HG02623 (cell line): Measurements from ENCODE around the gene EFCAB9.

Source experiments
- ATAC-seq: cut with Tn5 transposase; IDR thresholded peaks from one replicate; pipeline ENCODE4 v1.9.1; 2021; ENCODE audit warnings: moderate library complexity; ENCODE audit not compliant: unreplicated experiment

The EFCAB9 gene

DNA sequence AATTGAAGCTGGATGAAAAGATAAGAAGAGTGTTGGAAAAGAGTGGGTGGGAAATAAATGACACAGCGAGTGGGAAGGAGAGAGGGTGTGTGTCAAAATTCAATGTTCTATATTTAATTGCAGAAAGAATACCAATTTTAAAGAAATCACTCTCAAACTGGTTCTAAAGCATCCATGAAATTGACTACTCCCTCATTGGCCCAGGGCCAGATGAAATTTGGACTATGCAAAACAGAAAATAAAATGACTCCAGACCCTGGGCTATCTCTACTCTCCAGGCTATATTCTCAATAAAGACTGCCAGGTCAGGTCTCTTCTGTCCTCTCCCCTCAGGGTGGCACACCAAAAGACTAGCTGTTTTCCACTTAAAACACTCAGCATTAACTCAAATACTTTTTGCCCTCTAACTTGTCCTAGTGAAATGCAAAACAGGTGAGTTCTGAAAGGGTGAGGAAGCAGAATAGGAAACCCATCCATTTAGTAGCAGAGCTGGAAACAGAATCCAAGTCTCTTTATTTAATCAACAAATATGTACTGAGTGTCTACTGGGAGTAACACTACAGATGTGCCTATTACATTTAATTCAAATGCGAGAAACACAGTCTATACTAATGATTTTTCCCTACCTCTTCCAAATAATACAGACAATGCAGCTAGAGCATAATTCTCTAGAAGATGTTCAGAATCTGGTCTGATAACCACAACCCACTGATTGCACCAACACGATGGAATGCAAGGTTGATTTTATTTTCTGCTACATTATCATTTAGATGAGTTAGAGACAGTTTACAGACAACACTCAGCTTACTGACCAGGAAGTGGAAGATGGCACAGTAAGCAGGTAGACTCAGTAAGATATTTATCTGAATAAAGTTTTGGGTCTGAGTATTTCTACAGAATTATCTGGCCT, 42.1 kb downstream of the EFCAB9 start:
- ATAC-seq = no peak

DNA sequence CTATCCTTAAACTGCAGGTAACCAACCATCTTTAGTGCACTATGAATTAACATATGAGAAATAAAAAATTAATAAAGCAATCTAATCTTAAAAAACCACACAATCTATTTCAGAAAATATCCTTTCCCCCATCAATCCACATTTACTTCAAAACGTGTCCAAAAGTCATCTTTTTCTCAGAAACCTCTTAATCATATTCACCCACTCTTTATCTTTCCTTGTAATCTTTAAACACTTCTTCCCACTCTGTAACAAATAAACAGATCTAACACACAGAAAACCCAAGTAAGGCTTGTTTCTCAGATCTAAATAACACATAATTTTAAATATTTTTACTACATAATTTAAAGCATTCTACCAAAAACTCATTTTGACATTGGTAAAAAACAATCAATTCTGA, 44.4 kb downstream of the EFCAB9 start:
- ATAC-seq = no peak

DNA sequence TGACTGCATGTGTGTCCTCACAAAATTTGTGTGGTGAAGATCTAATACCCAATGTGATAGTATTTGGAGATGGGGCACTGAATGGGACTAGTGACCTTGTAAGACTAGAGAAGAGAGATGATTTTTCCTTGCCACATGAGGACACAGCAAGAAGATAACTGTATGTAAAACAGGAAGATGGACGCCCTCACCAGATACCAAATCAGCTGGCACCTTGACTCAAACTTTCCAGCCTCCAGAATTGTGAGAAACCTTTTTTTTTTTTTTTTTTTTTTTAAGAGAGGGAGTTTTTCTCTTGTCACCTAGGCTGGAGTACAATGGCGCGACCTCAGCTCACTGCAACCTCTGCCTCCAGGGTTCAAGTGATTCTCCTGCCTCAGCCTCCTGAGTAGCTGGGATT, 49.3 kb downstream of the EFCAB9 start:
- ATAC-seq = no peak

DNA sequence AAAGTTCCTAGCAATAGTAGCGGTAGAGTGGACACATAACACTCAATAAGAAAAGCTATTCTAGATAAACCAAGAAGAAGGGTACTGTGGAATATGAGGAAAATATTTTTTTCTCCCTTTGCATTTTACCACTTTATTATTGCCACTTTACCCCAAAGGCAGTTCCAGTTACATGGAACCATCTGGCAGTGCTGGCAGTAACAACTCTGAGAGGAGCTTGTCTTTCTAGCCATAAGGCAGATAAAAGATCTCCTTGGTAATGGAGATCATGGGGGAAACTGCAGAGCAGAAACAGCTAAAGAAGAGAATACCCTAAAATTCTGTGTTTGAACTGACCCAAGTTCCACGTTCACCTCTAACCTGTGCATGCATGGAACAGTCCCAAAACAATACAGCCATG, 51.1 kb downstream of the EFCAB9 start:
- ATAC-seq = no peak

DNA sequence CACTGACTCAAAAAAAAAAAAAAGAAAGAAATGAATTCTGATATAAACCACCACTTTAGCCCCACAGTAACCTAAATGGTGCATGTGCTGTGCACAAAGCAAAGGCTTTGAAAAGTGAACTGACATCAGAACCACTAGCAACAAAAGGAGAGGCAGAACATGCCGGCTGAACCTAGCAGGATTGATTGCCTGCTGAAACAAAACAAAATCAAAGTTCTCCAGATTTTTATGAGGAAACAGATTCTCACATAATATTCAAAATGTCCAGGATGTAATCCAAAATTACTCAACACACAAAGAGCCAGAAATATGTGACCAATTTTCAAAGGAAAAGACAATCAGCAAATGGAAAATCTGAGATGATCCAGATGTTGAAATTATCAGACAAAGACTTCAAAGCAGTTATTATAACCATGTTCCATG, 51.7 kb downstream of the EFCAB9 start:
- no peak for ATAC-seq

DNA sequence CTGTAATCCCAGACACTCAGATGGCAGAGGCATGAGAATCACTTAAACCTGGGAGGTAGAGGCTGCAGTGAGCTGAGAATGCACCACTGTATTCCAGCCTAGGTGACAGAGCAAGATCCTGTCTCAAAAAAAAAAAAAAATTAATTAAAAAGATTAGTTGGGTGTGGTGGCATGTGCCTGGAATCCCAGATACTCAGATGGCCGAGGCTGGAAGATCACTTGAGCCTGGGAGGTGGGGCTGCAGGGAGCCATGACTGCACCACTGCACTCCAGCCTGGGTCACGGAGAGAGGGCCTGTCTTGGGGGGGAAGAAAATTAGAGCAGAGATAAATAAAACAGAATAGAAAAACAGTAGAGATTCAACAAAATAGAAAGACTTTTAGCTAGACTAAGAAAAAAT, 54.7 kb downstream of the EFCAB9 start:
- no peak for ATAC-seq

DNA sequence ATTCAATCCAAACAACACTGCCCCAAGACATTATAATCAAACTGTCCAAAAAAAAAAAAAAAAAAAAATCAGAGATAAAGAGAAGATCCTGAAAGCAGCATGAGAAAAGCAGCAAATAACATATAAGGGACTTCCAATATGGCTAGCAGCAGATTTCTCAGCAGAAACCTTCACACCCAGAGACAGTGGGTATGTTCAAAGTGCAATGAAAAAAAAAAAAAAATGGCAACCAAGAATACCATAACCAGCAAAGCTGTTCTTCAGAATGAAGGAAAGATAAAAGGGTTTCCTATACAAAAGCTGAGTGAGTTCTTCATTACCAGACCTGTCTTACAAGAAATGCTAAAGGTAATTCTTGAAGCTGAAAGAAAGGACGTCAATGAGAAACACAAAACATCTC, 57.4 kb downstream of the EFCAB9 start:
- ATAC-seq = no peak

DNA sequence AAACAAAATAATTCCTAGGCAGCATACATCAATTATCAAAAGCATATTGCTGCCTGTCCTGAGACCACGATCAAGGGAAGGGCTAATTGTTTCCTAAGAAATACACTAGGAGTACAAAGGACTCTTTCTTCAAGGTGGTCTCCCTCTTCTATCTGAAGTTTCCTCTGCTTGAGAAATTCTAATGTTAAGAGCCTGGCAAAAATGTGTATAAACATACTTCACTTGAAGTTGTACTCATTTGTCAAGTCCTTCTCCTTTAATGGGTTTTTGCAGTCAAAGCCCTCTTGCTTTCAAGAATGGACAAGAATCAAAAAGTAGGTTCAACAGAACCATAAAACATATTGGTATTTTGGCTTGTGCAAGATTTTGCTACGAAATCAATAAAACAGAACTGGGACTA, 58.5 kb downstream of the EFCAB9 start:
- no peak for ATAC-seq
